Heart left ventricle (tissue), 16 donors: Measurements from ENCODE around the gene HMGN2. TPM values are rescaled to one million over a fixed set of nuclear protein-coding genes. Genes with fewer than 3 reads are reported as not detected.

Experiments
- ATAC-seq, 4 donors: fragments of 200-7000 bp; cut with Tn5 transposase; one replicate each; pipeline ENCODE4 v1.9.1; 2020 to 2022; ENCODE audit warnings: moderate library complexity in 4 of 4, mild to moderate bottlenecking in 3 of 4, moderate number of reproducible peaks in 1 of 4
- DNase-seq, 5 donors: peaks; one replicate each; pipeline ENCODE4 v3.0.0-alpha.2; 2020
- H3K27ac ChIP-seq, 12 donors: fragments of 200-600 bp; sonication (generic) in 4 of 12; one replicate each; pipeline versions ENCODE4 v1.5.0 to v1.8.0; 2016 to 2022; ENCODE audit warnings: mild to moderate bottlenecking in 2 of 12
- H3K27me3 ChIP-seq, 9 donors: fragments of 200-600 bp; sonication (generic) in 2 of 9; one replicate each; pipeline versions ENCODE4 v1.5.1 to v1.8.0; 2016 to 2022; ENCODE audit warnings: mild to moderate bottlenecking in 3 of 9
- H3K36me3 ChIP-seq, 9 donors: fragments of 200-600 bp; sonication (generic) in 2 of 9; one replicate each; pipeline versions ENCODE4 v1.5.0 to v1.8.0; 2018 to 2022; ENCODE audit warnings: mild to moderate bottlenecking in 2 of 9
- H3K4me1 ChIP-seq, 12 donors: fragments of 200-600 bp; sonication (generic) in 4 of 12; one replicate each; pipeline versions ENCODE4 v1.5.0 to v1.8.0; 2016 to 2022; ENCODE audit warnings: mild to moderate bottlenecking in 3 of 12
- H3K4me3 ChIP-seq, 12 donors: fragments of 200-600 bp; sonication (generic) in 4 of 12; one replicate each; pipeline versions ENCODE4 v1.5.0 to v1.8.0; 2017 to 2022; ENCODE audit warnings: mild to moderate bottlenecking in 9 of 12, moderate library complexity in 4 of 12
- H3K9me3 ChIP-seq, 12 donors: fragments of 200-600 bp; sonication (generic) in 4 of 12; one replicate each; pipeline versions ENCODE4 v1.5.0 to v1.8.0; 2016 to 2022; ENCODE audit warnings: mild to moderate bottlenecking in 1 of 12
- POLR2A ChIP-seq, 2 donors: fragments of 450-650 bp; IDR thresholded peaks; one replicate each; pipeline ENCODE4 v1.6.1; 2017; ENCODE audit warnings: antibody characterized with exemption in 2 of 2, mild to moderate bottlenecking in 2 of 2, moderate library complexity in 2 of 2
- WGBS, 4 donors: extraction: QIAGEN DNeasy Blood & Tissue Kit in 2 of 4; methylation state at CpG; one replicate each; pipeline versions ENCODE4 v1.1.5 to v1.1.7; 2013 to 2018; 5-methylcytosine and 5-hydroxymethylcytosine counted together
- intact Hi-C, 10 donors: fragments of 100-400 bp; cut with DNase I; formaldehyde crosslinking; loops; one replicate each; pipeline versions ENCODE4 v1.11.1 to v1.14.2; 2022
- polyA plus RNA-seq, 2 donors: library from polyadenylated mRNA; stranded (reverse); fragments of 200-250 nt; gene quantifications; one replicate each; pipeline ENCODE4 v1.2.3, GENCODE V29; 2013
- total RNA-seq, 9 donors: library from RNA; depleted of rRNA in 2 of 9; stranded (reverse); fragments of >200 nt in 2 of 9; fragmentation: NEBNext Ultra II Directional in 3 of 9; extraction: Animal tissue kit (Norgen Biotek cat#: 25700) in 3 of 9; gene quantifications; one replicate each; pipeline versions ENCODE4 v1.1.0 to v1.2.4, GENCODE V29; 2016 to 2023
- TF ChIP-seq, protein P1 (sequence below), 12 donors: fragments of 200-600 bp; sonication (generic) in 4 of 12; IDR thresholded peaks; one replicate each; pipeline versions ENCODE4 v1.5.0 to v1.8.0; 2018 to 2022; ENCODE audit warnings: antibody characterized with exemption in 12 of 12, mild to moderate bottlenecking in 5 of 12
- donor health status: ischemic (EF 13 %, LVEDD 7.1; RV severe dilation, severe dysfunction).
- donor health status: healthy with polysubstance abuse.
- donor health status: DM: no; HTN: yes; CAD: no.
- donor health status: DM: no; HTN: no; CAD: no.
- donor health status: ischemic (EF 25% LVEDD 6.9; RV normal size, moderate dysfunction).
- donor health status: ischemic (EF 25% LVEDD 5.7; RV mildly dilated, moderate dysfunction).
- donor health status: healthy.
- donor health status: DM: yes; HTN: yes; CAD: no.
- donor health status: ischemic (EF 35%, LVEDD 5.7; RV mildly dilated, moderate dysfunction).
- donor health status: nonischemic (EF 11% LVEDD 7.7; RV severe dilation, severe dysfunction).
- donor health status: DM: yes; HTN: yes; CAD: no.
- donor health status: PGD.
- donor health status: ischemic (EF 29% LVEDD 5.4; RV normal size, mild dysfunction).
- donor health status: nonischemic (EF 23%, LVEDD 6.1; RV moderate dilation, normal function).

Gene HMGN2
- total and polyA plus RNA-seq, 11 donors: 66.3 to 256 (median 123) TPM

DNA sequence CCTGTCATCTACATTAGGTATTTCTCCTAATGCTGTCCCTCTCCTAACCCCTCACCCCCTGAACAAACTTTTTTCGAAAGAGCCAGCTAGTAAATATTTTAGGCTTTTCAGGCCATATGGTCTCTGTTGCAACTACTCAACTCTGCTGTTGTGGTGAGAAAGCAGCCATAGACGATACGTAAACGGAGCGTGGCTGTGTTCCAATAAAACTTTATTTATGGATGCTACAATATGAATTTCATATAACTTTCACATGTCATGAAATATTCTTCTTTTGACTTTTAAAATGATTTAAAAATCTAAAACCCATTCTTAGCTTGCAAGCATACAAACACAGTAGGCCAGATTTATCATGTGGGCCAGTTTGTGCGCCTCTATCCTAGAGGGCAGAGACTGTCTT is 46.1 kb downstream of the HMGN2 start:
- WGBS, 4 donors: 89 to 92% (median 90%) methylated on average over 6 of the region's 6 CpGs
- intact Hi-C loops: no loop called here
- peaks cover 0 to 19% (median 0%) of the 10 kb centered on the region in 9 donors for H3K27me3 ChIP-seq
- H3K4me3 ChIP-seq: no peak overlapping the region
- TF ChIP-seq, protein P1, sequence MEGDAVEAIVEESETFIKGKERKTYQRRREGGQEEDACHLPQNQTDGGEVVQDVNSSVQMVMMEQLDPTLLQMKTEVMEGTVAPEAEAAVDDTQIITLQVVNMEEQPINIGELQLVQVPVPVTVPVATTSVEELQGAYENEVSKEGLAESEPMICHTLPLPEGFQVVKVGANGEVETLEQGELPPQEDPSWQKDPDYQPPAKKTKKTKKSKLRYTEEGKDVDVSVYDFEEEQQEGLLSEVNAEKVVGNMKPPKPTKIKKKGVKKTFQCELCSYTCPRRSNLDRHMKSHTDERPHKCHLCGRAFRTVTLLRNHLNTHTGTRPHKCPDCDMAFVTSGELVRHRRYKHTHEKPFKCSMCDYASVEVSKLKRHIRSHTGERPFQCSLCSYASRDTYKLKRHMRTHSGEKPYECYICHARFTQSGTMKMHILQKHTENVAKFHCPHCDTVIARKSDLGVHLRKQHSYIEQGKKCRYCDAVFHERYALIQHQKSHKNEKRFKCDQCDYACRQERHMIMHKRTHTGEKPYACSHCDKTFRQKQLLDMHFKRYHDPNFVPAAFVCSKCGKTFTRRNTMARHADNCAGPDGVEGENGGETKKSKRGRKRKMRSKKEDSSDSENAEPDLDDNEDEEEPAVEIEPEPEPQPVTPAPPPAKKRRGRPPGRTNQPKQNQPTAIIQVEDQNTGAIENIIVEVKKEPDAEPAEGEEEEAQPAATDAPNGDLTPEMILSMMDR (IDR thresholded peaks at IDR 0.05): no peak
- no peak for TF ChIP-seq POLR2A (IDR thresholded peaks at IDR 0.05)
- H3K9me3 ChIP-seq: no peaks in the 10 kb centered on the region
- H3K36me3 ChIP-seq: no peaks in the 10 kb centered on the region
- peaks cover 0 to 3% (median 0%) of the 10 kb centered on the region in 12 donors for H3K4me1 ChIP-seq
- ATAC-seq (no peak), DNase-seq (no peak)
- H3K27ac ChIP-seq: no peak overlapping the region

- Histone ChIP-seq H3K9me3 (no peaks in the 10 kb centered on the region), H3K4me1 (peaks cover 0 to 3% (median 0%) of the 10 kb centered on the region in 12 donors), H3K27me3 (peaks cover 0 to 31% (median under 1%) of the 10 kb centered on the region in 9 donors), H3K27ac (no peak overlapping the region), H3K4me3 (no peak overlapping the region), H3K36me3 (no peaks in the 10 kb centered on the region)
- TF ChIP-seq, protein P1 (IDR thresholded peaks at IDR 0.05): no peak
- no peak for TF ChIP-seq POLR2A (IDR thresholded peaks at IDR 0.05)
- DNase-seq (no peak), ATAC-seq (no peak)
- intact Hi-C loops: no loop called here
- 84 to 88% (median 86%) methylated on average over 5 of the region's 5 CpGs for WGBS, 4 donors
These were observed 48.1 kb downstream of the HMGN2 start for GRCh38 chr1:26520339-26520738.

DNA sequence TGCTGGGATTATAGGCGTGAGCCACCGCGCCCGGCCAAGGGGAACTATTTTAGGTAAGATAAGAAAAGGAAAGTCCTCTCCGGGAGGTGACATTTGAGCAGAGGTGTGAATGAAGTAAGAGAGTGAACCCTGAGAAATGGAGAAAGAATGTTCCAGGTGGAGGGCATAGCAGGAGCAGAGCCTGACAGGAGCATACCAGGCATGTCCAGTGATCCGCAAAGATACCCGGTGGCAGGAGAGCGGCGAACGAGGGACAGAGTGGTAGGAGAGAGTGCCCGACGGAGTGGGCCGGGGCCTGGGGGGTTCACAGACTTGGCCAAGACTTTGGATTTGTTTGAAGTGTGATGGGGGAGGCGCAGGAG is 49.4 kb downstream of the HMGN2 start:
- intact Hi-C loops: no loop called here
- Histone ChIP-seq H3K4me3 (no peak overlapping the region), H3K27ac (no peak overlapping the region), H3K4me1 (peaks cover 0 to 3% (median 0%) of the 10 kb centered on the region in 12 donors), H3K9me3 (no peaks in the 10 kb centered on the region), H3K36me3 (no peaks in the 10 kb centered on the region), H3K27me3 (peaks cover 0 to 31% (median 3%) of the 10 kb centered on the region in 9 donors)
- ATAC-seq (no peak), DNase-seq (no peak)
- TF ChIP-seq POLR2A (IDR thresholded peaks at IDR 0.05): no peak
- TF ChIP-seq, protein P1 (IDR thresholded peaks at IDR 0.05): no peak
- 42 to 56% (median 45%) methylated on average over 14 of the region's 14 CpGs for WGBS, 4 donors

- intact Hi-C loops: no loop called here
- H3K27ac ChIP-seq: no peak overlapping the region
- H3K4me1 ChIP-seq: peaks cover 0 to 3% (median 0%) of the 10 kb centered on the region in 12 donors
- no peaks in the 10 kb centered on the region for H3K36me3 ChIP-seq
- no peak for DNase-seq
- ATAC-seq: no peak
- TF ChIP-seq, protein P1 (IDR thresholded peaks at IDR 0.05): no peak
- no peak for TF ChIP-seq POLR2A (IDR thresholded peaks at IDR 0.05)
- no peak overlapping the region for H3K4me3 ChIP-seq
- H3K9me3 ChIP-seq: no peaks in the 10 kb centered on the region
- peaks cover 0 to 31% (median 3%) of the 10 kb centered on the region in 9 donors for H3K27me3 ChIP-seq
These were observed 49.8 kb downstream of the HMGN2 start for GRCh38 chr1:26522073-26522472.
